Adrenal gland (tissue), 19 donors: ENCODE data around the gene MTHFD2L. TPM values are rescaled to one million over a fixed set of nuclear protein-coding genes. Genes with fewer than 3 reads are reported as not detected.

Source experiments
- DNase-seq, 7 donors: peaks; one replicate each; pipeline ENCODE4 v3.0.0-alpha.2; 2019 to 2020
- H3K27ac ChIP-seq, 5 donors: fragments of 200-600 bp; sonication (generic) in 4 of 5; 1 replicate in 3 of 5; 2 replicates in 2 of 5; pipeline versions ENCODE4 v1.5.1 to v1.8.0; 2016 to 2020; ENCODE audit warnings: mild to moderate bottlenecking in 1 of 5
- H3K27me3 ChIP-seq: fragments of 200-600 bp; 2 replicates; pipeline ENCODE4 v1.8.0; 2021
- H3K36me3 ChIP-seq, 2 donors: fragments of 200-600 bp; replicated peaks in 1 of 2; 1 replicate in 1 of 2; 2 replicates in 1 of 2; pipeline versions ENCODE4 v1.5.1 to v1.8.0; 2018 to 2022
- H3K4me1 ChIP-seq, 2 donors: fragments of 200-600 bp; replicated peaks in 1 of 2; 1 replicate in 1 of 2; 2 replicates in 1 of 2; pipeline versions ENCODE4 v1.5.1 to v1.8.0; 2018 to 2021
- H3K4me3 ChIP-seq, 4 donors: fragments of 200-600 bp; sonication (generic) in 3 of 4; one replicate each; pipeline ENCODE4 v1.5.1; 2016 to 2018
- H3K9me3 ChIP-seq, 3 donors: fragments of 200-600 bp; sonication (generic) in 1 of 3; replicated peaks in 1 of 3; 1 replicate in 2 of 3; 2 replicates in 1 of 3; pipeline versions ENCODE4 v1.5.1 to v1.8.0; 2016 to 2021
- POLR2A ChIP-seq, 2 donors: fragments of 450-650 bp; IDR thresholded peaks; one replicate each; pipeline ENCODE4 v1.6.1; 2017; ENCODE audit warnings: antibody characterized with exemption in 2 of 2, mild to moderate bottlenecking in 2 of 2, moderate library complexity in 1 of 2
- WGBS, 4 donors: extraction: QIAGEN DNeasy Blood & Tissue Kit in 2 of 4; methylation state at CpG; one replicate each; pipeline versions ENCODE4 v1.1.5 to v1.1.7; 2013 to 2017; 5-methylcytosine and 5-hydroxymethylcytosine counted together
- intact Hi-C, 2 donors: fragments of 100-400 bp; cut with DNase I; formaldehyde crosslinking; loops; one replicate each; pipeline versions ENCODE4 v1.14.1 to v1.15.0; 2022 to 2023
- long read RNA-seq, 10 donors: library from polyadenylated mRNA in 3 of 10; unstranded in 2 of 10; stranded (forward) in 1 of 10; transcript quantifications; one replicate each; pipeline ENCODE4 v2.0.0 and lab custom pipeline, GENCODE V29; 2021 to 2026
- polyA plus RNA-seq, 3 donors: library from polyadenylated mRNA; stranded (reverse); fragments of 200-250 nt in 2 of 3; fragments of 350-450 nt in 1 of 3; fragmentation: Illumina TruSeq in 1 of 3; extraction: RNeasy Lipid Tissue Mini Kit (QIAGEN cat#74804) in 1 of 3; gene quantifications; one replicate each; pipeline ENCODE4 v1.2.3, GENCODE V29; 2013 to 2014
- total RNA-seq, 9 donors: library from RNA; depleted of rRNA in 4 of 9; stranded (reverse); fragments of >200 nt in 4 of 9; fragments of 120-200 nt in 1 of 9; fragmentation: NEBNext Ultra II Directional in 1 of 9; extraction: Animal tissue kit (Norgen Biotek cat#: 25700) in 1 of 9; gene quantifications; one replicate each; pipeline versions ENCODE4 v1.1.0 to v1.2.4, GENCODE V29; 2013 to 2023
- TF ChIP-seq, protein P1 (sequence below), 6 experiments: fragments of 450-650 bp in 4 of 6; fragments of 200-600 bp in 2 of 6; sonication (generic) in 1 of 6; IDR thresholded peaks; 1 replicate in 5 of 6; 2 replicates in 1 of 6; pipeline versions ENCODE4 v1.5.1 to v1.8.0; 2016 to 2021; ENCODE audit warnings: antibody characterized with exemption in 6 of 6, mild to moderate bottlenecking in 2 of 6, moderate library complexity in 1 of 6
- donor health status: healthy with polysubstance abuse.
- donor health status: Bipolar disorder and iron deficiency.
- donor health status: DM: yes; HTN: yes; CAD: no.
- donor health status: DM: no; HTN: no; CAD: no.
- donor health status: DM: no; HTN: no; CAD: no.
- donor health status: DM: yes; HTN: yes; CAD: no.

MTHFD2L gene
- total RNA-seq (10 to 100 TPM; 13.2 to 38.2 (median 16.2) TPM), polyA plus RNA-seq (10 to 100 TPM in 2 of 3 donors, 1 to 10 TPM in 1; 9.8 to 25.9 (median 10.3) TPM)
- long read RNA-seq, donor 1, transcript MTHFD2L-203 (8 exons, 2,354 nt), result minor isoform, 7 of 20 reads
- long read RNA-seq, donor 1, transcript MTHFD2L-208 (2 exons, 2,363 nt), result major isoform, 13 of 20 reads
- long read RNA-seq, donor 1, partial matches to known transcripts, result 0 of 20 reads
- long read RNA-seq, donor 1, other reads (novel, unspliced or antisense), result 0 of 20 reads
- long read RNA-seq, donor 2, transcript MTHFD2L-208 (2 exons, 2,363 nt), result major isoform, 13 of 13 reads
- long read RNA-seq, donor 2, partial matches to known transcripts, result 0 of 13 reads
- long read RNA-seq, donor 2, other reads (novel, unspliced or antisense), result 0 of 13 reads
- long read RNA-seq, donor 3, transcript MTHFD2L-208 (2 exons, 2,363 nt), result major isoform, 17 of 18 reads
- long read RNA-seq, donor 3, partial matches to known transcripts, result 0 of 18 reads
- long read RNA-seq, donor 3, other reads (novel, unspliced or antisense), result 0 of 18 reads
- long read RNA-seq, donor 4, transcript MTHFD2L-208 (2 exons, 2,363 nt), result major isoform, 15 of 18 reads
- long read RNA-seq, donor 4, partial matches to known transcripts, result 0 of 18 reads
- long read RNA-seq, donor 4, other reads (novel, unspliced or antisense), result 2 of 18 reads
- long read RNA-seq, donor 5, transcript MTHFD2L-208 (2 exons, 2,363 nt), result major isoform, 26 of 30 reads
- long read RNA-seq, donor 5, partial matches to known transcripts, result 0 of 30 reads
- long read RNA-seq, donor 5, other reads (novel, unspliced or antisense), result 3 of 30 reads
- long read RNA-seq, donor 6, transcript MTHFD2L-208 (2 exons, 2,363 nt), result major isoform, 17 of 18 reads
- long read RNA-seq, donor 6, partial matches to known transcripts, result 0 of 18 reads
- long read RNA-seq, donor 6, other reads (novel, unspliced or antisense), result 1 of 18 reads
- long read RNA-seq, donor 7, transcript MTHFD2L-208 (2 exons, 2,363 nt), result major isoform, 11 of 12 reads
- long read RNA-seq, donor 7, partial matches to known transcripts, result 0 of 12 reads
- long read RNA-seq, donor 7, other reads (novel, unspliced or antisense), result 0 of 12 reads
- long read RNA-seq, donor 8, transcript MTHFD2L-203 (8 exons, 2,354 nt), result minor isoform, 6 of 20 reads
- long read RNA-seq, donor 8, transcript MTHFD2L-208 (2 exons, 2,363 nt), result major isoform, 14 of 20 reads
- long read RNA-seq, donor 8, partial matches to known transcripts, result 0 of 20 reads
- long read RNA-seq, donor 8, other reads (novel, unspliced or antisense), result 0 of 20 reads
- long read RNA-seq, donor 9, transcript MTHFD2L-208 (2 exons, 2,363 nt), result major isoform, 12 of 15 reads
- long read RNA-seq, donor 9, partial matches to known transcripts, result 0 of 15 reads
- long read RNA-seq, donor 9, other reads (novel, unspliced or antisense), result 0 of 15 reads
- long read RNA-seq, donor 10, transcript MTHFD2L-208 (2 exons, 2,363 nt), result major isoform, 9 of 10 reads
- long read RNA-seq, donor 10, partial matches to known transcripts, result 0 of 10 reads
- long read RNA-seq, donor 10, other reads (novel, unspliced or antisense), result 0 of 10 reads

DNA sequence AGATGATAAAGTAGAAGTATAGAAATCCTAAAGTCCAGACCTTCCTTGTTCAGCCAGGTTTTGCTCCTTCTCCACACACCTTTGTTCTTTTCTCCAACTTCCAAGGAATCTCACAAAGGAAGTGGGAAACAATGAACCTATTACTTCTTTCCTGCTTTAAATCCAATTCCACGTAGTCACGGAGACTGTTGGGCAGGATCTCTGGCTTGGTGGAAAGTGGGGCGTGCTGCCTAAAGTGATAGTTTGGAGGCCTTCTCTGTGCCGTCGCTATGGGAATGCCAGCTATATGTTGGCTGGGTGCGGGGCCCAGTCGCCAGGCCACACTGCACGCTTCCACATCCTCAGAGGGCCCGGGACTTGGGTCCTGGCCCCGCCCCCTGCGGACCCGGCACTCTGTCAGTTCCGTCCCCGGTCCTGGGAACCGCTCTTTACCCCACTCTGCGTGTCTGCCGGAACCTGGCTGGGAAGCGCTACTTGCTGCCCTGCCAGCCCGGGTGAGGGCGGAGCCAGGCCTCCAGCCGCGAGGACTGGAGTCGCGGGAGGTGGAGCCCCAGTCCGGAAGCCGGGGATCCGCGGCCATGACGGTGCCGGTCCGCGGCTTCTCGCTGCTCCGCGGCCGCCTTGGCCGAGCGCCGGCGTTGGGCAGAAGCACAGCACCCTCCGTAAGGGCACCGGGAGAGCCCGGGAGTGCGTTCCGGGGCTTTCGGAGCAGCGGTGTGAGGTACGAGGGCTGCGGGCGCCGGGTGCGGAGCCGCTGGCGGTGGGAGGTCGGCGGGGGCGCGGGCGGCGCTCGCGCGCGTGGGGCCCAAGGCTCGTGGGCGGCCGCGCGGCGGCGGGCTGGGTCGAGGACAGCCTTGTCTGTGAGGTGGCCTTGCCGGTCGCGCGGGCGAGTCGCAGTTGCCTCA is at the start of gene MTHFD2L:
Gene MTHFD2L (plus strand): TSS at position 558 of the 905 bp plus-strand sequence. CDS start 21 bp downstream, at position 579.
- H3K9me3 ChIP-seq, result no peaks in the 10 kb centered on the region
- no peaks in the 10 kb centered on the region for H3K27me3 ChIP-seq
- peak within 1 kb of the TSS; percentile 86 to 100 (median 92) for H3K27ac ChIP-seq
- 0 to 1% (median 0%) methylated on average over 11 to 78 of the region's 78 CpGs for WGBS, 4 donors
- peak within 1 kb of the TSS; percentile 13 to 77 (median 50) for H3K4me3 ChIP-seq
- TF ChIP-seq POLR2A (IDR thresholded peaks at IDR 0.05), result peak; percentile 78 to 91
- TF ChIP-seq, protein P1, sequence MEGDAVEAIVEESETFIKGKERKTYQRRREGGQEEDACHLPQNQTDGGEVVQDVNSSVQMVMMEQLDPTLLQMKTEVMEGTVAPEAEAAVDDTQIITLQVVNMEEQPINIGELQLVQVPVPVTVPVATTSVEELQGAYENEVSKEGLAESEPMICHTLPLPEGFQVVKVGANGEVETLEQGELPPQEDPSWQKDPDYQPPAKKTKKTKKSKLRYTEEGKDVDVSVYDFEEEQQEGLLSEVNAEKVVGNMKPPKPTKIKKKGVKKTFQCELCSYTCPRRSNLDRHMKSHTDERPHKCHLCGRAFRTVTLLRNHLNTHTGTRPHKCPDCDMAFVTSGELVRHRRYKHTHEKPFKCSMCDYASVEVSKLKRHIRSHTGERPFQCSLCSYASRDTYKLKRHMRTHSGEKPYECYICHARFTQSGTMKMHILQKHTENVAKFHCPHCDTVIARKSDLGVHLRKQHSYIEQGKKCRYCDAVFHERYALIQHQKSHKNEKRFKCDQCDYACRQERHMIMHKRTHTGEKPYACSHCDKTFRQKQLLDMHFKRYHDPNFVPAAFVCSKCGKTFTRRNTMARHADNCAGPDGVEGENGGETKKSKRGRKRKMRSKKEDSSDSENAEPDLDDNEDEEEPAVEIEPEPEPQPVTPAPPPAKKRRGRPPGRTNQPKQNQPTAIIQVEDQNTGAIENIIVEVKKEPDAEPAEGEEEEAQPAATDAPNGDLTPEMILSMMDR (IDR thresholded peaks at IDR 0.05), result peak in 1 of 6 experiments; percentile 2
- intact Hi-C loops, result no loop called here
- DNase-seq, result peak; percentile 92 to 97 (median 96)
- H3K36me3 ChIP-seq, result peaks cover 0 to 10% of the 10 kb centered on the region in 2 donors
- H3K4me1 ChIP-seq, result peaks cover 13 to 29% of the 10 kb centered on the region in 2 donors

DNA sequence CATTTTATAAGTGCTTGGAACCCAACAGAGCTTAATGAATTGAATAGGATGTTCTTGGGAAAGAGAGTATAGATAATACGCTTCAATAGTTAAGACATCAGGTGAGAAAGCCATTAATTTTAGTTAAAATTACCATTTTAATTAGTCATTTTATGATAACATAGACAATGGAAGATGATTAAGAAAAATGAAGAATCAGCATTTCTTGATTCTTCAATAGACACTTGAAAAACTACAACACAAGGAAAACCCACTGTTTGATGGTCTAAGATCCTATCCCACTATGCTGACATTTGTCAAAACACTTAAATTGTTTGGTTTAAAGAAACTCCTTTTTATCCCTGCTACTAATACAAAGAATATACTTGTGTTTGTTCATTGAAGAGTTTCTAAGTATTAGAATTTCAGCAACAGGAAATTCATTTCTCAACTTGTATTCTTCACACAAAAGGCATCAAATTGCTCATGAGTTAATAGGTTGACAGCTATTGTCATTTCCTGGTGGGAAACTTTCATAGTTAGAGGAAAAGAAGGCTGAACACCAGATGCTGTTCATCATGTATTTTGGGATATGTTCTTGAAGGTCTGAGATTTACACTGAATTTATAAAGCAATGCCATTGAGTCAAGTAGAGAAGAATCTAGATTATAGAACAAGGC is 49.3 kb upstream of the MTHFD2L start:
- peaks cover 0 to 32% of the 10 kb centered on the region in 2 donors for H3K4me1 ChIP-seq

More for the DNA sequence above, 49.3 kb upstream of the MTHFD2L start:
- no peak for DNase-seq
- no peaks in the 10 kb centered on the region for H3K36me3 ChIP-seq
- no peak overlapping the region for H3K4me3 ChIP-seq
- peak overlapping the region in 3 of 5 donors; percentile 15 to 79 (median 41) for H3K27ac ChIP-seq
- intact Hi-C loops, result no loop called here
- peaks cover 0 to 7% (median 0%) of the 10 kb centered on the region in 3 donors for H3K9me3 ChIP-seq
- WGBS, 4 donors, result 94 to 97% (median 97%) methylated on average over 1 of the region's 1 CpG
- no peaks in the 10 kb centered on the region for H3K27me3 ChIP-seq
- TF ChIP-seq POLR2A (IDR thresholded peaks at IDR 0.05), result no peak
- TF ChIP-seq, protein P1 (IDR thresholded peaks at IDR 0.05), result no peak
